Measurements from ENCODE around the gene ARFRP1. TPM values are rescaled to one million over a fixed set of nuclear protein-coding genes. Genes with fewer than 3 reads are reported as not detected.

The ARFRP1 gene
- total and polyA plus RNA-seq, 8 donors: 13.9 to 47.7 (median 22.8) TPM

GRCh38 chr20:63687419-63688178 is 20.2 kb downstream of the ARFRP1 start:
- no peak for FAIRE-seq

DNA sequence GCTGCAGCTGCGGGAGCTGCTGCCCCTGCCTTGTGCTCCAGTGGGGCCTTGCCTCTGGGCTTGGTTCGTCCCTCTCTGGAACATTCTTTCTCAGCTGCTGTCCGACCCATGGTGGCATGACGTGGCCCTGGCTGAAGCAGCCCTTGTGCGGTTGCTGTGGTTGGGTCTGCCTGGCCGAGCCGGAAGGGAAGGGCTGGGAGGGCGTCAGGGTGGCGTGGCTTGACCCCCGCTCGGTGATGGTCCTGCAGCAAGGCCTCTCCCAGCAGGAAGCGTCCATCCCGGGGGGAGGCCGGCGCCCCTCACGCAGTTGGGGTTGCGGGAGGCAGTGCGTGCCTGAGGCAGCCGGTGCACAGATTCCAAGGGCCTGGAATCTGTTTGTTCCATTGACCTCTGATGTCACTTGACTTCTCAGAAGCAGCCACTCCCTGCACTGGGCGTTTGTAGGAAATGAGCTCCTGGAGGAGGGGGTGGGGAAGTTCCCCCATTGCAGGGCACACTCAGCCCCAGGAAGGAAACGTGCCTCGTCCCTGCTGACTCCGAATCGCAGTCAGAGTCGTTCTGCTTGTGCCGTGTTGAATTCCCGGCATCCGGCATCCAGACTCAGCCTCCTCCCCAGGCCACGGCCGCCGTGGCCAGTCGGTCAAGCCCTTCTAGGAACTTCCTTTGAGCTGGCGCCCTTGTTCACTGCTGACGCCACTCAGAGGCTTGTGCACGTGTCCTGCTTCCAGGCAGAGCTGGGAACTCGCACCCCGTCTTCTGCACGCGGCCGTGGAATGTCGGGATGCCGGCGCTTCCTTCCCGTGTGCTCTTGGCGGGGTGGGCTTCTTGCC is 21.1 kb downstream of the ARFRP1 start:
- TF ChIP-seq, protein P1, sequence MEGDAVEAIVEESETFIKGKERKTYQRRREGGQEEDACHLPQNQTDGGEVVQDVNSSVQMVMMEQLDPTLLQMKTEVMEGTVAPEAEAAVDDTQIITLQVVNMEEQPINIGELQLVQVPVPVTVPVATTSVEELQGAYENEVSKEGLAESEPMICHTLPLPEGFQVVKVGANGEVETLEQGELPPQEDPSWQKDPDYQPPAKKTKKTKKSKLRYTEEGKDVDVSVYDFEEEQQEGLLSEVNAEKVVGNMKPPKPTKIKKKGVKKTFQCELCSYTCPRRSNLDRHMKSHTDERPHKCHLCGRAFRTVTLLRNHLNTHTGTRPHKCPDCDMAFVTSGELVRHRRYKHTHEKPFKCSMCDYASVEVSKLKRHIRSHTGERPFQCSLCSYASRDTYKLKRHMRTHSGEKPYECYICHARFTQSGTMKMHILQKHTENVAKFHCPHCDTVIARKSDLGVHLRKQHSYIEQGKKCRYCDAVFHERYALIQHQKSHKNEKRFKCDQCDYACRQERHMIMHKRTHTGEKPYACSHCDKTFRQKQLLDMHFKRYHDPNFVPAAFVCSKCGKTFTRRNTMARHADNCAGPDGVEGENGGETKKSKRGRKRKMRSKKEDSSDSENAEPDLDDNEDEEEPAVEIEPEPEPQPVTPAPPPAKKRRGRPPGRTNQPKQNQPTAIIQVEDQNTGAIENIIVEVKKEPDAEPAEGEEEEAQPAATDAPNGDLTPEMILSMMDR (IDR thresholded peaks at IDR 0.05): no peak
- ATAC-seq: peak in 3 of 4 donors; percentile 19 to 61 (median 44)
- no peaks in the 10 kb centered on the region for H3K36me3 ChIP-seq
- no peak for FAIRE-seq
- 73 to 76% methylated on average over 44 to 45 of the region's 45 CpGs for WGBS, 2 donors
- peaks cover 0 to 2% (median 0%) of the 10 kb centered on the region in 3 donors for H3K4me1 ChIP-seq
- peak in 3 of 6 donors; percentile 41 to 64 (median 53) for DNase-seq
- H3K27me3 ChIP-seq: no peaks in the 10 kb centered on the region
- peak overlapping the region; percentile 39 to 83 (median 60) for H3K27ac ChIP-seq
- no peak overlapping the region for H3K4me3 ChIP-seq
- intact Hi-C loops (cut with DNase I): no loop called here
- H3K9me3 ChIP-seq: no peaks in the 10 kb centered on the region

More at GRCh38 chr20:63687419-63688178, 20.2 kb downstream of the ARFRP1 start:
- no peaks in the 10 kb centered on the region for H3K27me3 ChIP-seq
- 85 to 91% methylated on average over 29 of the region's 29 CpGs for WGBS, 2 donors
- H3K27ac ChIP-seq: peak overlapping the region; percentile 39 to 83 (median 60)
- intact Hi-C loops (cut with DNase I): no loop called here
- no peaks in the 10 kb centered on the region for H3K9me3 ChIP-seq
- no peaks in the 10 kb centered on the region for H3K36me3 ChIP-seq
- H3K4me3 ChIP-seq: no peak overlapping the region
- peaks cover 0 to under 1% (median 0%) of the 10 kb centered on the region in 3 donors for H3K4me1 ChIP-seq
- TF ChIP-seq, protein P1 (IDR thresholded peaks at IDR 0.05): no peak
- DNase-seq (peak in 4 of 6 donors; percentile 17 to 82 (median 43)), ATAC-seq (no peak)

DNA sequence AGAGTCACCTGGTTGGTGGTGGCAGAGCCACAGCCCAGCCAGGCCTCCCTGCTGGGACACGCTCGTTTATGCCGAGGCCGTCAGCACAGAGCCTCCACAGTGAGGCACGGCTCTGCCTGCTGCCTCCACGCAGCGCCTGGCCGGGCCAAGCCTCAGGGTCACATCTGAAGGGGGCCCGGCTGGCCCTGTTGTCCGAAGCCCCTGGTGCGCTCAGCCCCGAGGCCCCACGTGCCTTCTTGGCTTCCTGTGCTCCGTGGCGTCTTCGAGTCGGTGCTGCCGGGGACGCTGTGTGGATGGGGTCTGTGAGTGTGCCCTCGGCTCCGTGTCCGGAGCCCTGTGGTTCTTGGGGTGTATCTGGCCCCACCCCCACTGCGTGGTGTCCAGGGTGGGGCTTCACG is 21.7 kb downstream of the ARFRP1 start:
- TF ChIP-seq, protein P1 (IDR thresholded peaks at IDR 0.05): no peak
- peaks cover 0 to 2% (median 0%) of the 10 kb centered on the region in 3 donors for H3K4me1 ChIP-seq
- peak overlapping the region; percentile 8 to 81 (median 60) for H3K27ac ChIP-seq
- DNase-seq (no peak), ATAC-seq (no peak), FAIRE-seq (no peak)
- H3K27me3 ChIP-seq: no peaks in the 10 kb centered on the region
- intact Hi-C loops (cut with DNase I): no loop called here
- no peaks in the 10 kb centered on the region for H3K9me3 ChIP-seq
- 87 to 91% methylated on average over 23 to 24 of the region's 24 CpGs for WGBS, 2 donors
- no peak overlapping the region for H3K4me3 ChIP-seq
- H3K36me3 ChIP-seq: no peaks in the 10 kb centered on the region

GRCh38 chr20:63685269-63686026 is 22.3 kb downstream of the ARFRP1 start:
- FAIRE-seq: no peak
- peaks cover 0 to 2% (median 0%) of the 10 kb centered on the region in 3 donors for H3K4me1 ChIP-seq
- H3K4me3 ChIP-seq: no peak overlapping the region
- H3K27me3 ChIP-seq: no peaks in the 10 kb centered on the region
- peak in 1 of 6 donors; percentile 75 for DNase-seq
- H3K27ac ChIP-seq: peak overlapping the region in 2 of 4 donors; percentile 8 to 81
- TF ChIP-seq, protein P1 (IDR thresholded peaks at IDR 0.05): no peak
- WGBS, 2 donors: 87 to 93% methylated on average over 21 of the region's 21 CpGs
- no peak for ATAC-seq
- intact Hi-C loops (cut with DNase I): no loop called here
- no peaks in the 10 kb centered on the region for H3K36me3 ChIP-seq
- H3K9me3 ChIP-seq: no peaks in the 10 kb centered on the region

Data from pancreas (tissue), 10 donors.